Chondrocyte (in vitro differentiated cells): ENCODE measurements around the gene OAF. TPM values are rescaled to one million over a fixed set of nuclear protein-coding genes. Genes with fewer than 3 reads are reported as not detected.

Experiments used
- DNase-seq: peaks from one replicate; pipeline ENCODE4 v3.0.0; 2021; ENCODE audit warnings: mixed read lengths, low spot score
- H3K27ac Mint-ChIP-seq: one replicate; pipeline ENCODE4 v1.8.0; 2021; ENCODE audit warnings: mild to moderate bottlenecking, moderate library complexity, mixed read lengths; ENCODE audit not compliant: unreplicated experiment
- H3K27me3 Mint-ChIP-seq: 2 replicates; pipeline ENCODE4 v1.8.0; 2021; ENCODE audit warnings: low read depth, mixed read lengths
- H3K36me3 Mint-ChIP-seq: 2 replicates; pipeline ENCODE4 v1.8.0; 2021; ENCODE audit warnings: low read depth, mixed read lengths
- H3K4me1 Mint-ChIP-seq: 2 replicates; pipeline ENCODE4 v1.8.0; 2021; ENCODE audit warnings: low read depth, mild to moderate bottlenecking, mixed read lengths
- H3K4me3 Mint-ChIP-seq: one replicate; pipeline ENCODE4 v1.8.0; 2021; ENCODE audit warnings: mild to moderate bottlenecking, moderate library complexity, mixed read lengths; ENCODE audit not compliant: unreplicated experiment
- H3K9me3 Mint-ChIP-seq: 2 replicates; pipeline ENCODE4 v1.8.0; 2021; ENCODE audit warnings: low read depth, mixed read lengths
- total RNA-seq: library from RNA; stranded (reverse); gene quantifications from 3 replicates; pipeline ENCODE4 v1.2.1, GENCODE V29; 2021
- TF ChIP-seq, protein P1 (sequence below): fragments of 200-600 bp; sonication (generic); IDR thresholded peaks from 2 replicates; pipeline ENCODE4 v1.5.0; 2021; ENCODE audit warnings: antibody characterized with exemption, mild to moderate bottlenecking, moderate library complexity

Gene OAF
- total RNA-seq, 1 donor from 2014 or later: 5.7 TPM

DNA sequence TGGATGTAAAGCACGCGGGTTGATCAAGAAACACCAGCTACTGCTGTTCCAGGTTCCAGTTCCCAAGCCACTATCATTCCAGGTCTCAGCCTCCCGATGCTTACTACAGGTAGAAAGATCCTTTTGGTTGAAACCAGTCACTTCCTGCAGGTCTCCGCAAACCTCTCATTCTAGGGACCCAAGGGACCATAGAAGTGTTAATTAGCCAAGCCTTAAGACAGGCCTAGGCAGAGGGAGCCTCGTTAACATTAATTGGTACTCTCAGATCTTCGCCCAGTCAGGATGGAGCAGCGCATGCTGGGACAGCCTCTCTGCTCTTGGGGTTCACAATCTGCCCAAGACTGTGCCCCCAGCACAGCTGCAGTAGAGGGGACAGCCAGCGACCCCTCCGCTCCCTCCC, 11.2 kb upstream of the OAF start:
- no peak overlapping the region for H3K27ac Mint-ChIP-seq
- H3K27me3 Mint-ChIP-seq: peaks cover 8% of the 10 kb centered on the region
- peaks cover 1% of the 10 kb centered on the region for H3K36me3 Mint-ChIP-seq
- TF ChIP-seq, protein P1, sequence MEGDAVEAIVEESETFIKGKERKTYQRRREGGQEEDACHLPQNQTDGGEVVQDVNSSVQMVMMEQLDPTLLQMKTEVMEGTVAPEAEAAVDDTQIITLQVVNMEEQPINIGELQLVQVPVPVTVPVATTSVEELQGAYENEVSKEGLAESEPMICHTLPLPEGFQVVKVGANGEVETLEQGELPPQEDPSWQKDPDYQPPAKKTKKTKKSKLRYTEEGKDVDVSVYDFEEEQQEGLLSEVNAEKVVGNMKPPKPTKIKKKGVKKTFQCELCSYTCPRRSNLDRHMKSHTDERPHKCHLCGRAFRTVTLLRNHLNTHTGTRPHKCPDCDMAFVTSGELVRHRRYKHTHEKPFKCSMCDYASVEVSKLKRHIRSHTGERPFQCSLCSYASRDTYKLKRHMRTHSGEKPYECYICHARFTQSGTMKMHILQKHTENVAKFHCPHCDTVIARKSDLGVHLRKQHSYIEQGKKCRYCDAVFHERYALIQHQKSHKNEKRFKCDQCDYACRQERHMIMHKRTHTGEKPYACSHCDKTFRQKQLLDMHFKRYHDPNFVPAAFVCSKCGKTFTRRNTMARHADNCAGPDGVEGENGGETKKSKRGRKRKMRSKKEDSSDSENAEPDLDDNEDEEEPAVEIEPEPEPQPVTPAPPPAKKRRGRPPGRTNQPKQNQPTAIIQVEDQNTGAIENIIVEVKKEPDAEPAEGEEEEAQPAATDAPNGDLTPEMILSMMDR: no peak
- H3K4me1 Mint-ChIP-seq: peaks cover 5% of the 10 kb centered on the region
- no peak for DNase-seq
- H3K4me3 Mint-ChIP-seq: no peak overlapping the region
- H3K9me3 Mint-ChIP-seq: no peaks in the 10 kb centered on the region

DNA sequence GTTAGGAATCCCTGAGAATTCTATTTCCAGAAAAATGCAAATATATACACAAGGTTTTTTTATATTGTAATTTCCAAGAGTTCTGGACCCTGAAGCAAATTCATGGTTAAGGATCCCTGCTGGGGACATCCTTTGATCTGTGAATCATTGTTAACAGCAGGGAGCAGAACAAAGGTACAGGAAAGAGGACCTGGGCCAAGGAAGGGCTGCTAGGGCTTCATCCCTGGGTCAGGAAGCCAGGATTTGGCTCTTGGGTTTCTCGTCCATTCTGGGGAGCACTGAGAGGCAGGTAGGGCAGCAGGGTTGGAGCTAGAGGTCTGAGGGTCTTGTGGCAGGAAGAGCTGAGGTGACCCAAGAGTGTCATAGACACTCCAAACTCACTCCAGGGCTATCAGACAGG, 10.2 kb upstream of the OAF start:
- Mint-ChIP-seq H3K27me3 (peaks cover 6% of the 10 kb centered on the region), H3K4me3 (no peak overlapping the region), H3K4me1 (peaks cover 5% of the 10 kb centered on the region), H3K27ac (no peak overlapping the region), H3K36me3 (peaks cover 1% of the 10 kb centered on the region), H3K9me3 (no peaks in the 10 kb centered on the region)
- TF ChIP-seq, protein P1: no peak
- DNase-seq: no peak

DNA sequence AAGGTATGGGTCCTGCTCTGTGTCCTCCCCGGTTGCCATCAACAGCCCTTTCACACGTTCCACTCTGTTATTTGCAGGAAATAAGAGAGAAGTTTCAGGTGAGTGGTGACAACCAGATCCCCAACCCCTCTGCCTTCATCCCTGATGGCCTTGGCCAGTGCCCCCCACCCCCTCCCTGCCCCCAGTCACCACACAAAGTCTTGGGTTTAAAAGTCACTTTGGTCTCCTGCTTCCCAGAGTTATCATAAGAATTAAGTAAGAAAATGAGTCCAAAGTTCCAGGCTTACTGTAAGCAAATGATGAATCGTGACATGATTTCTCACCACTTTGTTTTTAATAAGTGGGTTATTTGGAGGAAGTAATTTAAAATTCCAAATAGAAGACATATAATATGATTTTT, 9.2 kb upstream of the OAF start:
- Mint-ChIP-seq H3K4me1 (peaks cover 5% of the 10 kb centered on the region), H3K36me3 (peaks cover 3% of the 10 kb centered on the region), H3K27ac (no peak overlapping the region), H3K9me3 (no peaks in the 10 kb centered on the region), H3K27me3 (peaks cover 7% of the 10 kb centered on the region), H3K4me3 (no peak overlapping the region)
- no peak for DNase-seq
- TF ChIP-seq, protein P1: no peak

DNA sequence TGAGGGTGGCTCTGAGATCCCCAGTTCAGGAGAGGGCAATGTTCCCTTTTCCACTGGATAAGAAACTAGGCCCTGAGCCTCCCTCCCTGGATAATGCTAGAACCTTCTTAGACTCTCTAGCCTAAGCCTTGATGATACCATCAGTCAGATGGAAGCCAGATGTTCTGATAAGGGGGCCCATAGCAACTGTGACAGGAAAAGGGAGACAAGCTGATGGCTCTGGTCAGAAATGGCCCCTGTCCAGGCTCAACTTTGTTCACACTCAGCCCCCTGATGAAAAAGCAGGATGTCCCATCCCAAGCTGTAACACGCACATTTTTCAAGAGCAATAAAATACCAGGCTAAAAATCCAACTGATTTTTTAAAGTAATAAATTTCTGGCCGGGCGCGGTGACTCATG, 7.2 kb upstream of the OAF start:
- TF ChIP-seq, protein P1: no peak
- H3K27me3 Mint-ChIP-seq: peaks cover 7% of the 10 kb centered on the region
- no peak for DNase-seq
- no peaks in the 10 kb centered on the region for H3K4me1 Mint-ChIP-seq
- no peaks in the 10 kb centered on the region for H3K9me3 Mint-ChIP-seq
- no peak overlapping the region for H3K27ac Mint-ChIP-seq
- peaks cover 3% of the 10 kb centered on the region for H3K36me3 Mint-ChIP-seq
- H3K4me3 Mint-ChIP-seq: no peak overlapping the region

DNA sequence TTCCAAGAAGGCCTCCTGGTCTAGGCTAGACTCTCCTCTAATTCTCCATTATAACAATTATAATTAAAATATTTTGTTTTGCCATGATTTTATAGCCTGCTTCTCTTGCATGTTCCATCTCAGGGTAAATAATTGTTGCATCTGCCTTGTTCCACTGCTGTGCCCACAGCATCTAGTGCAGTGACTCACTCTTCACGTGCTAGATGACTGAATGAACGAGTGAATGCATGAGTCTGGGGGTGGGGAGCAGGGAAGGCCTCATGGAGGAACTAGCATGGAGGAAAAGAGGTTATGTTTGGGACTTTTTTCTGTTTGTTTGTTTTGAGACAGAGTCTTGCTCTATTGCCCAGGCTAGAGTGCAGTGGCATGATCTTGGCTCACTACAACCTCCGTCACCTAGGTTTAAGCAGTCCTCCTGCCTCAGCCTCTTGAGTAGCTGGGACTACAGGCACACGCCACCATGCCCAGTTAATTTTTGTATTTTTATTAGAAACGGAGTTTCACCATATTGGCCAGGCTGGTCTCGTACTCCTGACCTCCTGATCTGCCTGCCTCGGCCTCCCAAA, 5.2 kb upstream of the OAF start:
- Mint-ChIP-seq H3K36me3 (peaks cover 3% of the 10 kb centered on the region), H3K9me3 (no peaks in the 10 kb centered on the region), H3K27me3 (peaks cover 4% of the 10 kb centered on the region), H3K4me1 (peaks cover 6% of the 10 kb centered on the region), H3K4me3 (no peak overlapping the region), H3K27ac (no peak overlapping the region)
- no peak for DNase-seq
- TF ChIP-seq, protein P1: no peak
